Ascending aorta (tissue), 2 donors: ENCODE measurements around the gene EXOC4. TPM values are rescaled to one million over a fixed set of nuclear protein-coding genes. Genes with fewer than 3 reads are reported as not detected.

Source experiments
- DNase-seq, 2 donors: peaks; one replicate each; pipeline ENCODE4 v3.0.0-alpha.2; 2019; ENCODE audit warnings: low spot score in 2 of 2
- H3K27ac ChIP-seq, 2 donors: fragments of 200-600 bp; sonication (generic); one replicate each; pipeline ENCODE4 v1.5.1; 2016 to 2017; ENCODE audit warnings: mild to moderate bottlenecking in 1 of 2
- H3K27me3 ChIP-seq: fragments of 200-600 bp; sonication (generic); one replicate; pipeline ENCODE4 v1.5.1; 2017
- H3K36me3 ChIP-seq, 2 donors: fragments of 200-600 bp; sonication (generic); one replicate each; pipeline ENCODE4 v1.5.1; 2016
- H3K4me1 ChIP-seq, 2 donors: fragments of 200-600 bp; sonication (generic); one replicate each; pipeline ENCODE4 v1.5.1; 2016 to 2017; ENCODE audit warnings: mild to moderate bottlenecking in 1 of 2
- H3K4me3 ChIP-seq, 2 donors: fragments of 200-600 bp; sonication (generic); one replicate each; pipeline ENCODE4 v1.5.1; 2016 to 2017; ENCODE audit warnings: mild to moderate bottlenecking in 1 of 2
- H3K9me3 ChIP-seq, 2 donors: fragments of 200-600 bp; sonication (generic); one replicate each; pipeline ENCODE4 v1.5.1; 2016
- intact Hi-C: fragments of 100-400 bp; cut with DNase I; formaldehyde crosslinking; loops from one replicate; pipeline ENCODE4 v1.15.1; 2023
- total RNA-seq: library from RNA; depleted of rRNA; stranded (reverse); fragments of >200 nt; gene quantifications from one replicate; pipeline ENCODE4 v1.1.0, GENCODE V29; 2016
- TF ChIP-seq, protein P1 (sequence below), 3 experiments: fragments of 200-600 bp in 2 of 3; fragments of 450-650 bp in 1 of 3; sonication (generic) in 2 of 3; IDR thresholded peaks; one replicate each; pipeline ENCODE4 v1.5.1; 2016 to 2019; ENCODE audit warnings: antibody characterized with exemption in 3 of 3, mild to moderate bottlenecking in 1 of 3, moderate library complexity in 1 of 3

EXOC4 gene
- total RNA-seq, 1 donor from 2014 or later, result 27.1 TPM

DNA sequence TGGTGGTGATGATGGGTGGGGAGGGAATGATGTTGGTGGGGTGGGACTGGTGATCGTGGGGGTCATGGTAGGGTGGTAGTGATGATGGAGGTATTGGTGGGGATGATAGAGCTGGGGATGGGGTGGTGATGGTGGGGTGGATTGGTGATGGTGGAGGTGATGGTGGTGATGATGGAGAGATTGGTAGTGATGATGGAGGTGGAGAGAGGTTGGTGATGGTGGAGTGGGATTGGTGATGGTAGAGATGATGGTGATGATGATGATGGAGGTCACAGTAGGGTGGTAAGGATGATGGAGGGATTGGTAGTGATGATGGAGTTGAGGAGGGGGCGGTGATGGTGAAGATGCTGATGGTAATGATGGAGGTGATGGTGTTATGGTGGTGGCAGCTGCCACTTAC is 155.3 kb downstream of the EXOC4 start:
- Histone ChIP-seq H3K36me3 (no peaks in the 10 kb centered on the region), H3K4me3 (no peak overlapping the region), H3K27ac (no peak overlapping the region), H3K4me1 (no peaks in the 10 kb centered on the region), H3K9me3 (no peaks in the 10 kb centered on the region), H3K27me3 (no peaks in the 10 kb centered on the region)
- DNase-seq, result no peak
- intact Hi-C loops, result no loop called here
- TF ChIP-seq, protein P1, sequence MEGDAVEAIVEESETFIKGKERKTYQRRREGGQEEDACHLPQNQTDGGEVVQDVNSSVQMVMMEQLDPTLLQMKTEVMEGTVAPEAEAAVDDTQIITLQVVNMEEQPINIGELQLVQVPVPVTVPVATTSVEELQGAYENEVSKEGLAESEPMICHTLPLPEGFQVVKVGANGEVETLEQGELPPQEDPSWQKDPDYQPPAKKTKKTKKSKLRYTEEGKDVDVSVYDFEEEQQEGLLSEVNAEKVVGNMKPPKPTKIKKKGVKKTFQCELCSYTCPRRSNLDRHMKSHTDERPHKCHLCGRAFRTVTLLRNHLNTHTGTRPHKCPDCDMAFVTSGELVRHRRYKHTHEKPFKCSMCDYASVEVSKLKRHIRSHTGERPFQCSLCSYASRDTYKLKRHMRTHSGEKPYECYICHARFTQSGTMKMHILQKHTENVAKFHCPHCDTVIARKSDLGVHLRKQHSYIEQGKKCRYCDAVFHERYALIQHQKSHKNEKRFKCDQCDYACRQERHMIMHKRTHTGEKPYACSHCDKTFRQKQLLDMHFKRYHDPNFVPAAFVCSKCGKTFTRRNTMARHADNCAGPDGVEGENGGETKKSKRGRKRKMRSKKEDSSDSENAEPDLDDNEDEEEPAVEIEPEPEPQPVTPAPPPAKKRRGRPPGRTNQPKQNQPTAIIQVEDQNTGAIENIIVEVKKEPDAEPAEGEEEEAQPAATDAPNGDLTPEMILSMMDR (IDR thresholded peaks at IDR 0.05), result no peak

DNA sequence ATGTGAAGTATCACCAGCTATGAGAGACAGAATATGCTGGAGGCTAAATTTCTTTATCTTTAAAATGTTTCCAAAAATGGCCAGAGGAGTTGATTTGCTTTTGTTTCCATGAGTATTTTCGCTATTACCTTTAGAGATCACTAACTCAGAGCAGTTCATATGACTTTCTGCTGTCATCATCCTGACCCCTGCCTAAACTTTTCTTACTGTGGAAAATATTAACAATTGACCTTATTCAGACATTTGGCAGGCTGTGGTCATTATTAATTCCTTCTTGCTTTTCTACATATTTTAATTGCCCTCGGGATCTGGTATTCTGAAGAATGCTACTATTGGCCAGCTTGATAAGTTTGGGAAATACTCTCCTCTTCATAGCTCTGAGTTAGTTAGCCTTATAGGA is 156.5 kb downstream of the EXOC4 start:
- Histone ChIP-seq H3K27ac (no peak overlapping the region), H3K4me1 (no peaks in the 10 kb centered on the region), H3K36me3 (no peaks in the 10 kb centered on the region), H3K4me3 (no peak overlapping the region), H3K9me3 (no peaks in the 10 kb centered on the region), H3K27me3 (no peaks in the 10 kb centered on the region)
- intact Hi-C loops, result no loop called here
- TF ChIP-seq, protein P1 (IDR thresholded peaks at IDR 0.05), result no peak
- no peak for DNase-seq

DNA sequence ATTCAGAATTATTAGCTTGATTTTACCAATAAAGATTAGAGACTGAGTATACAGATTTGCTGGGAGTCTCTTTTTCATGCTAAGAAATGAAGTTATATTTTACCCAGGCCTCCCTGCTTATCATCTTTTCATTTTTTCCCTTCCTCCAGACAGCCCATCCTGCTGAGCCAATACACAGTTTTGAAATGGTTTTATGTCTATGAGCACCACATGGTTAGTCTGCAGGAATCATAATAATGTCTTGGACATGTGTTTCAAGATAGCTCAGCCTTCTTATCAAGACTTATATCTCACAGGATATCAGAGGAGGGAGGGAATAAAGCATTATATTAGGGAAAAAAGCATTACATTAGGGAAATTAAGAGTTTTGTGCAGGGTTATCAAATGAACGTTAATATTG is 157.1 kb downstream of the EXOC4 start:
- H3K4me1 ChIP-seq, result no peaks in the 10 kb centered on the region
- H3K36me3 ChIP-seq, result no peaks in the 10 kb centered on the region
- no peaks in the 10 kb centered on the region for H3K9me3 ChIP-seq
- intact Hi-C loops, result no loop called here
- DNase-seq, result no peak
- no peak overlapping the region for H3K4me3 ChIP-seq
- no peaks in the 10 kb centered on the region for H3K27me3 ChIP-seq
- TF ChIP-seq, protein P1 (IDR thresholded peaks at IDR 0.05), result no peak
- no peak overlapping the region for H3K27ac ChIP-seq

DNA sequence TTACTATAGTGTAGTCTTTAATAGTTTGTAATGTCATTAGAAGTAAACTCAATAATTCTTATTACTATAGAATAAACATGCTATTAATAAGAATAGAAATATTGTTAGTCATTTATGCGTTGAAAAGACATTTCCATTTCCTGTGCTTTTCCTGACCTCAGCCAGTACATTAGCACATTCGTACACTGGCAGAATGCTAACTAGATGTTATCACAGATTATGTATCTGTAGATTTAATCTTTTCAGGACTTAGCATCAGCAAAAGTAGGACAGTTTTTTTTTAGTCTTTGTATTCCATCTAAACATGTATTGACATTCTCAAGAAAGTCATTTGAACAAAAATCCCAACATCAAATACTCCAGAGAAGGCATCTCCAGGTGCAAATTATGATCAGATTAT is 158.5 kb downstream of the EXOC4 start:
- DNase-seq, result no peak
- H3K9me3 ChIP-seq, result no peaks in the 10 kb centered on the region
- no peaks in the 10 kb centered on the region for H3K36me3 ChIP-seq
- no peaks in the 10 kb centered on the region for H3K27me3 ChIP-seq
- no peak overlapping the region for H3K4me3 ChIP-seq
- intact Hi-C loops, result no loop called here
- no peak overlapping the region for H3K27ac ChIP-seq
- TF ChIP-seq, protein P1 (IDR thresholded peaks at IDR 0.05), result no peak
- no peaks in the 10 kb centered on the region for H3K4me1 ChIP-seq

DNA sequence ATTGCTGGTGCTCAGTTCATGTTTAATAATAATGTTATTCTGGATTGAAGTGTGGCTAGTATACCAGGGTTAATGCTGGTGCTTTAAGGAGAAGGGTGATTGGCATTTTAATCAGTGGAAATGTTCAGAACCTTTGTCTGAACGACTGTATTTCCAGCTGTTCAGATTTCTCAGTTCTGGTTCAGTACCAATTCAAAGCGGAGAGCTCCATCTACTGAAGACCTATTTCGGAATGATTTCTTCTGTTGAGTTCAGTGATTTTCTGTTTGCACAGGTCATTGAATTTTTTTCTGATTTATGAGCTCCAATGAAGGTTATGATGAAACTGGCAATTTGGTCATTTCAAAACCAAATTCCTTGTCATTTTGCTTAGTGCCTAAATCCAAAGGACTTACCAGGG is 160.1 kb downstream of the EXOC4 start:
- no peak overlapping the region for H3K27ac ChIP-seq
- no peaks in the 10 kb centered on the region for H3K9me3 ChIP-seq
- no peak overlapping the region for H3K4me3 ChIP-seq
- TF ChIP-seq, protein P1 (IDR thresholded peaks at IDR 0.05), result peak in 1 of 3 experiments; percentile 19
- DNase-seq, result no peak
- intact Hi-C loops, result no loop called here
- no peaks in the 10 kb centered on the region for H3K27me3 ChIP-seq
- H3K36me3 ChIP-seq, result no peaks in the 10 kb centered on the region
- H3K4me1 ChIP-seq, result no peaks in the 10 kb centered on the region

DNA sequence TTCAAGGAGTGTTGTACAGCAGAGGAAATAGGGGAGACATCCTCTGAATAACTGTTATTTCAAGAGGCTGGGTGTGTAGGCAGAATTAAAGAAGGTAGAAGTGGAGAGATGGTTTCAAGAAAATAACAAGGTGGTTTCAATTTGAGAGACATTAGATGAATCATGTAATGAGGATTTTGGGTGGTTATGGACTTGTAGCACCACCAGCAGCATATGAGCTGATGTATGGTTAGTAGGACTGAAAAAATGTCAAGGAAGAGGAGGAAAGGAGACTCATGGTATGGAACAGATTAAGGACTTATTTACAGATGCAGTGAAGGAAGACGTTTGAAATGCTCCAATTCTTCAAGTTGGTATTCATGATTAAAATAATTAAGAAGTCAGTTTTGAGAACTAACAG is 166.2 kb downstream of the EXOC4 start:
- no peaks in the 10 kb centered on the region for H3K9me3 ChIP-seq
- intact Hi-C loops, result no loop called here
- no peaks in the 10 kb centered on the region for H3K36me3 ChIP-seq
- H3K27ac ChIP-seq, result no peak overlapping the region
- TF ChIP-seq, protein P1 (IDR thresholded peaks at IDR 0.05), result no peak
- no peak overlapping the region for H3K4me3 ChIP-seq
- no peak for DNase-seq
- no peaks in the 10 kb centered on the region for H3K4me1 ChIP-seq
- no peaks in the 10 kb centered on the region for H3K27me3 ChIP-seq
